ENCODE results near the gene MAP2K6. TPM values are rescaled to one million over a fixed set of nuclear protein-coding genes. Genes with fewer than 3 reads are reported as not detected.

Gene MAP2K6
- total and polyA plus RNA-seq, 10 donors: 3.4 to 36.3 (median 10.2) TPM

DNA sequence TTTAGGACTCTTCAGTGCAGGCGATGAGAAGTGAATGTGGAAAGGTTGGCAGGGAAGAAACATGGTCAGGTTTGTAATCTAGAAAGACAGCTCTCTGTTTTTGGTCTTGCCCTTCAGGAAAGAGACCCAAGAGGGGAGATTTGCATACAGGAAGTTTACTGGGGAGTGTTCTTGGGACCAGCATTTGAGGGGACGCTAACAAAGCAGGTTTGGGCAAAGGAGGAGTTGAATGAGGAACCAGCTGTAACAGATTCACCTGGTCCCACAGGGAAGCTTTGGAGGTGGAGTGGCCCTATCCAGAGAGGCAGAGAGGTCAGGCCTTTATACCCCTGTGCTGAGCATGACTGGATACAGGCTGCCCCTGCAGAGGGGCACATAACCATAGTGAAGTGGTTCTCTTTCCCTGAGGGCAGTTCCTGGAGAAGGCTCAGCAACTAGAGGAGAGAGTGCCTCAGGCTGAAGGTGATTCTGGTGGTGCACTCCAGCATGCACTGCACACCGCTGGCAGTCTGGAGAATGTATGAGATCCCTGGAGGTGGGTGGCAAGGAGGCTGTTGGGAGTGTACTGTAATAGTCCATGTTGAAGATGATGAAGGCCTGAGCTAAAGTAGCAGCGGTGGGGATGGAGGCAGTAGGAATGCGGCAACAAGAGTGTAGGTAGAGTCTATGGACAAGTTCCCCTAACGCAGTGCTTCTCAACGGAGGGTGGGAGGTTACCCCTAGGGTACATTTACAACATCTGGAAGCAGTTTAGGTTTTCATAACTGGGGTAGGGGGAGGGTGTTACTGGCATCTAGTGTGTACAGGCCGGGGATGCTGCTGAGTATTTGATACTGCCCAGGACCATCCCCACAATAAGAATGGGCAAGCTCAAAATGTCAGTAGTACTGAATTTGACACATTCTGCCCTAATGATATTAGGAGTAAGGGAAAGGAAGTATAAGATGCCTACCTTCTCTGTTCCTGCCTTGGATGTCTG, 37.2 kb downstream of the MAP2K6 start:
- no peaks in the 10 kb centered on the region for H3K9me3 ChIP-seq
- TF ChIP-seq POLR2AphosphoS5 (IDR thresholded peaks at IDR 0.05) (no peak), POLR2A (IDR thresholded peaks at IDR 0.05) (no peak)
- TF ChIP-seq, protein P1, sequence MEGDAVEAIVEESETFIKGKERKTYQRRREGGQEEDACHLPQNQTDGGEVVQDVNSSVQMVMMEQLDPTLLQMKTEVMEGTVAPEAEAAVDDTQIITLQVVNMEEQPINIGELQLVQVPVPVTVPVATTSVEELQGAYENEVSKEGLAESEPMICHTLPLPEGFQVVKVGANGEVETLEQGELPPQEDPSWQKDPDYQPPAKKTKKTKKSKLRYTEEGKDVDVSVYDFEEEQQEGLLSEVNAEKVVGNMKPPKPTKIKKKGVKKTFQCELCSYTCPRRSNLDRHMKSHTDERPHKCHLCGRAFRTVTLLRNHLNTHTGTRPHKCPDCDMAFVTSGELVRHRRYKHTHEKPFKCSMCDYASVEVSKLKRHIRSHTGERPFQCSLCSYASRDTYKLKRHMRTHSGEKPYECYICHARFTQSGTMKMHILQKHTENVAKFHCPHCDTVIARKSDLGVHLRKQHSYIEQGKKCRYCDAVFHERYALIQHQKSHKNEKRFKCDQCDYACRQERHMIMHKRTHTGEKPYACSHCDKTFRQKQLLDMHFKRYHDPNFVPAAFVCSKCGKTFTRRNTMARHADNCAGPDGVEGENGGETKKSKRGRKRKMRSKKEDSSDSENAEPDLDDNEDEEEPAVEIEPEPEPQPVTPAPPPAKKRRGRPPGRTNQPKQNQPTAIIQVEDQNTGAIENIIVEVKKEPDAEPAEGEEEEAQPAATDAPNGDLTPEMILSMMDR (IDR thresholded peaks at IDR 0.05 in 8 of 11, conservative IDR thresholded peaks at IDR 0.05 in 3 of 11): no peak
- intact Hi-C loops (cut with DNase I; ENCODE audit: low total_unique reads): no loop called here
- H3K4me3 ChIP-seq: no peak overlapping the region
- peak overlapping the region in 2 of 8 donors; percentile 11 to 21 for H3K27ac ChIP-seq
- H3K4me1 ChIP-seq: peaks cover 0 to 7% (median 0%) of the 10 kb centered on the region in 6 donors
- no peaks in the 10 kb centered on the region for H3K36me3 ChIP-seq
- DNase-seq: no peak
- no peaks in the 10 kb centered on the region for H3K27me3 ChIP-seq (replicated peaks in 1 of 7)
- 84 to 91% (median 89%) methylated on average over 8 of the region's 8 CpGs for WGBS, 5 donors

DNA sequence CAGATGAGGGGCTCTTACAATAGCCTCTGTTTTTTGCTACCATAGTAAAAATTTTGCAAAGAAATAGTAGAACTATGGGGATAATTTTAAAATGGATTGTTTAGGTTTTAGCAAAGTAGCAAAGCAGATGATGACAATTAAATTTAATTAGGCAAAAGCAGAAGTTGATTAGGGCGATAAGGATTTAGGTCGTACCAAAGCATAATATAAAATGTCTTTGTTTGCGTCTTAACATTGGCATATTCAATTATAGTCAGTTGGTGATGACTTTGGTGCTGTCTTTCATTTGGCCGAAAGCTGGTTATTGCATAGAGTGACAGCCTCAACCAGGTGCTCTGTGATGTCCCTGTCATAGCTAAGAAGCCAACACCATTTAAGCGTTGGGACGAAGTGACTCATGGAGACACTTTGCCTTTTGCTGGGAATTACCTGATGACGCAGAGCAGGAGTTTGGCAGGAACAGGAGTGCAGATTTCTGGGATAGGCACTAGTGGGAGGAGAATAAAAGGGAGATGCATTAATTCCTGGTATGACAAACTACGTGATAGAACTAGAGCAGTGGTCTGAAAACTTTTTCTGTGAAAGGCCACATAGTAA, 38.3 kb downstream of the MAP2K6 start:
- TF ChIP-seq, protein P1 (IDR thresholded peaks at IDR 0.05 in 8 of 11, conservative IDR thresholded peaks at IDR 0.05 in 3 of 11): no peak
- no peak for TF ChIP-seq POLR2A (IDR thresholded peaks at IDR 0.05)
- no peak for TF ChIP-seq POLR2AphosphoS5 (IDR thresholded peaks at IDR 0.05)

DNA sequence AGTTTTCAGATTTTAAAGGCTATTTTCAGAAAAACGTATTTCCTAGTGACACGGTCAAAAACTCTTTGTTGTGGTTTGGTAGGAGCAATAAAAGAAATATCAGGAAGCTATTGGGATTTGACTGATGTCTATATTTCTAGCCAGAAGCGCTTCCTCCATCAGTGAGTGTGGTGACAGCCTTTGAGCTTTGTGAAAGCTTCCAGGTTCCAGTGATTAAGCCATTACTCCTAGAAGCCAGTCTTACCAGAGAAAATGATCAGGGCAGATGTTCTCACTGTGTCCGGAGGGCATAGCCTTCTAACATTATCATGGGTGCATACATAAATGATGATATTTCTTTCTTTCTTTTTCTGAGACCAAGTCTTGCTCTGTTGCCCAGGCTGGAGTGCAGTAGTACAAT, 39.6 kb downstream of the MAP2K6 start:
- H3K27ac ChIP-seq: no peak overlapping the region
- TF ChIP-seq, protein P1 (IDR thresholded peaks at IDR 0.05 in 8 of 11, conservative IDR thresholded peaks at IDR 0.05 in 3 of 11): no peak
- TF ChIP-seq POLR2A (IDR thresholded peaks at IDR 0.05) (no peak), POLR2AphosphoS5 (IDR thresholded peaks at IDR 0.05) (no peak)
- peaks cover 0 to 7% (median 0%) of the 10 kb centered on the region in 6 donors for H3K4me1 ChIP-seq
- H3K9me3 ChIP-seq: no peaks in the 10 kb centered on the region
- 61 to 80% (median 70%) methylated on average over 4 of the region's 4 CpGs for WGBS, 5 donors
- no peak for DNase-seq
- no peaks in the 10 kb centered on the region for H3K36me3 ChIP-seq
- H3K4me3 ChIP-seq: no peak overlapping the region
- intact Hi-C loops (cut with DNase I; ENCODE audit: low total_unique reads): no loop called here
- H3K27me3 ChIP-seq (replicated peaks in 1 of 7): no peaks in the 10 kb centered on the region

More for the DNA sequence above, 38.3 kb downstream of the MAP2K6 start:
- peaks cover 0 to 7% (median 0%) of the 10 kb centered on the region in 6 donors for H3K4me1 ChIP-seq
- intact Hi-C loops (cut with DNase I; ENCODE audit: low total_unique reads): no loop called here
- DNase-seq: no peak
- H3K9me3 ChIP-seq: no peaks in the 10 kb centered on the region
- H3K27ac ChIP-seq: no peak overlapping the region
- no peaks in the 10 kb centered on the region for H3K36me3 ChIP-seq
- 93 to 97% (median 95%) methylated on average over 8 of the region's 8 CpGs for WGBS, 5 donors
- no peak overlapping the region for H3K4me3 ChIP-seq
- no peaks in the 10 kb centered on the region for H3K27me3 ChIP-seq (replicated peaks in 1 of 7)

DNA sequence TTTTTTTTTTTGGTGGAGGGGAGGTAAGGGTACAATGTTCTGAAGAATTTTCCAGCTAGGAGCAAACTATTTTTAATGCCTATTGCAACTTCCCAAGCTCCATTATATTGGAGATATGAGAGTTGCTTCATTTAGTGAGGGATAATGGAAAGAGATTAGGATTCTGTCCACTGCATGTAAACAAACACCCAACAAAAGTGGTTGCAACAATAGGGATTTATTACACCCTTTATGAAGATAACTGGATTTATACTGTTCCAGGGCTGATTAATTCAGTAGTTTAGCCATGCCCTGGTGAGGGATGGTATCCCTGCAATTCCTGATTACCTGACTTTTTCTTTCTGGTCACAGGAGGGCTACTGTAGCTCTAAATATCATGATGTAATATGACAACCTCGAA, 40.5 kb downstream of the MAP2K6 start:
- no peaks in the 10 kb centered on the region for H3K36me3 ChIP-seq
- 47 to 77% (median 61%) methylated on average over 1 of the region's 1 CpG for WGBS, 5 donors
- H3K4me3 ChIP-seq: no peak overlapping the region
- no peaks in the 10 kb centered on the region for H3K27me3 ChIP-seq (replicated peaks in 1 of 7)
- no peak overlapping the region for H3K27ac ChIP-seq
- H3K9me3 ChIP-seq: no peaks in the 10 kb centered on the region
- no peak for DNase-seq
- peaks cover 0 to 7% (median 0%) of the 10 kb centered on the region in 6 donors for H3K4me1 ChIP-seq
- no peak for TF ChIP-seq POLR2A (IDR thresholded peaks at IDR 0.05)
- no peak for TF ChIP-seq POLR2AphosphoS5 (IDR thresholded peaks at IDR 0.05)
- TF ChIP-seq, protein P1 (IDR thresholded peaks at IDR 0.05 in 8 of 11, conservative IDR thresholded peaks at IDR 0.05 in 3 of 11): no peak
- intact Hi-C loops (cut with DNase I; ENCODE audit: low total_unique reads): no loop called here

Data from spleen (tissue), 11 donors.